Hepatocyte (in vitro differentiated cells): ENCODE data around the gene BLOC1S6.

ENCODE experiments used
- CTCF ChIP-seq: fragments of 200-600 bp; sonication (generic); IDR thresholded peaks from 2 replicates; pipeline ENCODE4 v1.5.1; 2016; ENCODE audit warnings: antibody characterized with exemption, mild to moderate bottlenecking; ENCODE audit not compliant: poor library complexity
- EZH2 ChIP-seq: fragments of 200-600 bp; sonication (generic); IDR thresholded peaks from 2 replicates; pipeline ENCODE4 v1.6.1; 2016; ENCODE audit warnings: antibody characterized with exemption, mild to moderate bottlenecking, borderline replicate concordance
- EZH2phosphoT487 ChIP-seq: fragments of 200-600 bp; sonication (generic); IDR thresholded peaks from one replicate; pipeline ENCODE4 v1.6.1; 2018; ENCODE audit warnings: antibody characterized with exemption, mild to moderate bottlenecking, low read depth, moderate library complexity; ENCODE audit not compliant: unreplicated experiment, severe bottlenecking

DNA sequence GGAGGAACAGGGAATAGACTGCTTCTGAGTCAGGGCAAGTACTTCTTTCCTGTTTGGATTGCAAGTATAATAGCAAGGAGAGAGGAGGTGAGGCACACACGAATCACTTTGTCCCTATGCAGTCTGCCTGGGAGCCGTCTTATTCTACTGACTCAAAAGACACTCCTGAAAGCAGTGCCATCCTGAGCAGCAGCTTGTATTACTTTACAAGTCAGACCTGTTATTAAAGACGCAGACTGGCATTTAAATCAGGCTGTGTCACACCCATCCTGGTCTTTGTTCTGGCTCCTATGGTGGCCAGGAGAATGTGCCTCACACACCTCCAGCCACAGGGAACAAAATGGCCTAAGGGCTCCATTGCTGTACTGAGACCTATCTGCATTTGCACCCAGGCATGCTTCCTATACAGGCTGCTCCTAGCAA lies 29.7 kb downstream of the BLOC1S6 start:
- TF ChIP-seq CTCF (no peak), EZH2phosphoT487 (no peak), EZH2 (no peak)
